GM13976 (cell line): ENCODE results near the gene BABAM2.

Experiments used
- DNase-seq: peaks from one replicate; pipeline ENCODE4 v3.0.0; 2012; ENCODE audit warnings: low spot score
- CTCF ChIP-seq: IDR thresholded peaks from 2 replicates; pipeline ENCODE4 v1.5.1; 2012; ENCODE audit warnings: borderline replicate concordance, mild to moderate bottlenecking; ENCODE audit not compliant: insufficient read depth; ENCODE audit errors: extremely low read depth, missing control alignments, control extremely low read depth
- in situ Hi-C: fragments of 300-500 bp; cut with MboI; formaldehyde crosslinking; loops from one replicate; pipeline ENCODE4 v1.12.0; 2022; ENCODE audit warnings: low sequenced_read_pairs, mixed read lengths, inconsistent platforms; ENCODE audit not compliant: unreplicated experiment

The BABAM2 gene

GRCh38 chr2:27914041-27914804, 23.7 kb downstream of the BABAM2 start:
- no peak for DNase-seq
- no peak for TF ChIP-seq CTCF
- in situ Hi-C loops, result no loop called here

GRCh38 chr2:27914805-27915175, 24.3 kb downstream of the BABAM2 start:
- DNase-seq, result no peak
- in situ Hi-C loops, result no loop called here
- TF ChIP-seq CTCF, result no peak

DNA sequence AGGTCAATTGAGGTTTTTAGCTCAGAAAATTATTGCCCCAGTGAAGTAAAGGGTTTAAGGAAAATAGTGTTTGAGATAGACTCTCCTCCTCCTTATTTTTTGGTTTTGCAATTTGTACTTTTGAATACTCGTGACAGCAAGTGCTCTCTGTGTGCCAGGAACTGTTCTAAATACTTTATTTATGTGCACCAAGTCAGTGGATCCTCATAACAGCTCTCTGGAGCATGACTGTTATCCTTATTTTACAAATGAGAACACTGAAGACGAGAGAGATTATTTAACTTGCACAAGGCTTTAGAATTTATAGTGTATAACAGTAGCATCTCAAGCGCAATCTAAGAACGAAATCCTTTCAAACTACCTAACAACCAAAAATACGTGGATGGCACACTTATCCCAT, 24.7 kb downstream of the BABAM2 start:
- in situ Hi-C loops, result no loop called here
- no peak for TF ChIP-seq CTCF
- DNase-seq, result no peak

DNA sequence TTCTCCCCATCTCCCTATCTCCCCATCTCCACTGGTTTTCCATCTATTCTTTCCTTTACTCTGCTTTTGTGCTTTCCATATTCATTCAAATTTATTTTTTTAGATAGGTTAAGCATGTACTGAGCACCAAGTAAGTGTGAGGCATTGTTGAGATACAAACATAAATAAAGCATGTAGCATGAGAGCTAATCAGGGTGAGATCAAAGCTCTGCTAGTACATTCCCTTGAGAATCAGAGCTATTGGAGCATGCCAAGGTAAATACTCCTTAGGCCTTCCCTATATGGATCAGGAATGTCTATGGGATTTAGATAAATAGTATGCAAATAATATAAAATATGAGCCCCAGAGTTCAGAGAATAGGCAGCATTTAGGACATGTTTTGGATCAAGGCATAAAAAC, 25.3 kb downstream of the BABAM2 start:
- in situ Hi-C loops, result no loop called here
- no peak for DNase-seq
- TF ChIP-seq CTCF, result no peak

DNA sequence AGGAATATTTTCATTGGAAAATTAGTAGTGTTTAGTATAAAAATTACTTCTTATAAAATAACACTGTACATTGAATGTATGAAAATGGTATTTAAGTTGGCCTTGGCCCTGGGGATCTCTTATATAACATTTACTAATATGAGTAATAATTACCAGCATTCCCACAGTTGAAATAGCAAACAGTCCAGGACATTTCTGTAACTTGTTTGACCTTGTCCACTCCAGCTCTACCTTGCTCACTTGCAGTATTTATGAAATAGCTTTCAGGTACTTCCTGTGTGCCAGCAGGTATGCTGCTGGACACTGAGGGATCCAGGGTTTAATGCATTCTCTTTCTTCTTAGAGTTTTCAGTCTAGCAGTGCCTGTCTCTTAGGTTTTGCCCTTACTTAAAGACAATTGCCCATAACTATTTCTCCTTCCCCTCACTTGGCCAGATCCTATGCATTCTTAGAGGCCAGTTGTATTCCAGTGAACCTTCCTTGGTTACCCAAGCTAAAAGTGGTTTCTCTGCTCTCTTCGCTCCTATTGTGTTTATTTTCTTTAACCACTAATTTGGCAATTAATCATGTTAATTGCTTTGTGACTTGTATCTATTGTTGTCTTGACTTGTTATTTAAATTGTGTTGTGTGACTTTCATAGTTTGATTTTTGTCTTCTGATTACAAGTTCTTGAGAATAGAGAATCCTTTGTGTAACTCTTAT, 25.9 kb downstream of the BABAM2 start:
- in situ Hi-C loops, result no loop called here
- DNase-seq, result no peak
- TF ChIP-seq CTCF, result no peak

GRCh38 chr2:27920148-27920885, 29.8 kb downstream of the BABAM2 start:
- no peak for TF ChIP-seq CTCF
- in situ Hi-C loops, result no loop called here
- no peak for DNase-seq
